HCT116 (cell line): ENCODE results near the gene LIMK2. TPM values are rescaled to one million over a fixed set of nuclear protein-coding genes. Genes with fewer than 3 reads are reported as not detected.

Experiments
- ATAC-seq: fragments of 200-7000 bp; cut with Tn5 transposase; 2 replicates; pipeline ENCODE4 v1.9.1; 2020; ENCODE audit warnings: mild to moderate bottlenecking, moderate library complexity
- BruUV-seq: library from RNA; stranded (reverse); fragments of 400-500 nt; replicated peaks from 2 replicates; lab custom pipeline; 2021; lab: Mats Ljungman, UMichigan
- CTCF ChIA-PET: fragments of 300-600 bp; sonication (Branson Sonifier 250); formaldehyde crosslinking; loops from one replicate; lab custom pipeline; 2021; ENCODE audit warnings: antibody characterized with exemption; lab: Charles Lee
- POLR2A ChIA-PET: fragments of 300-600, 350-600 bp; sonication (Branson Sonifier 250); formaldehyde crosslinking; loops from one replicate; lab custom pipeline; 2021; ENCODE audit warnings: antibody characterized with exemption; lab: Charles Lee
- RAD21 ChIA-PET, 2 experiments: fragments of 300-600 bp; sonication (Branson Sonifier 250); formaldehyde crosslinking; loops; one replicate each; lab custom pipeline; 2023; ENCODE audit warnings: low total read pairs in 2 of 2; ENCODE audit not compliant: uncharacterized antibody in 2 of 2, unreplicated experiment in 2 of 2, low non-redundant PET in 1 of 2; lab: Charles Lee
- DNase-seq: peaks from one replicate; pipeline ENCODE4 v3.0.0-alpha.2; 2010; ENCODE audit warnings: low read depth, low spot score
- H2AFZ ChIP-seq: fragments of 200-600 bp; shearing (Covaris generic), sonication (generic); 2 replicates; pipeline ENCODE4 v1.6.1; 2017; ENCODE audit warnings: low read depth, mixed run types, mixed read lengths, antibody characterized with exemption, low read length; ENCODE audit not compliant: poor library complexity, severe bottlenecking
- H3K27ac ChIP-seq: 2 replicates; pipeline ENCODE4 v1.5.1; 2012; ENCODE audit warnings: low read depth, low read length
- H3K27me3 ChIP-seq: fragments of 200-600 bp; sonication (generic); 2 replicates; pipeline ENCODE4 v1.6.1; 2016; ENCODE audit warnings: mixed run types, low read length, mixed read lengths; ENCODE audit not compliant: insufficient read depth
- H3K36me3 ChIP-seq, 2 experiments: fragments of 200-500 bp in 1 of 2; fragments of 200-600 bp in 1 of 2; sonication (Bioruptor generic) in 1 of 2; sonication (generic) in 1 of 2; 2 replicates each; pipeline versions ENCODE4 v1.5.1 to v1.6.1; 2014 to 2016; ENCODE audit warnings: low read length in 2 of 2, inconsistent platforms in 1 of 2, mixed read lengths in 1 of 2, mixed run types in 1 of 2; ENCODE audit not compliant: insufficient read depth in 2 of 2, control insufficient read depth in 1 of 2
- H3K4me1 ChIP-seq, 2 experiments: fragments of 200-600 bp in 1 of 2; sonication (generic) in 1 of 2; 2 replicates each; pipeline versions ENCODE4 v1.5.1 to v1.6.1; 2012 to 2017; ENCODE audit warnings: low read length in 2 of 2, inconsistent platforms in 1 of 2, mild to moderate bottlenecking in 1 of 2, mixed read lengths in 1 of 2, mixed run types in 1 of 2, moderate library complexity in 1 of 2; ENCODE audit not compliant: insufficient read depth in 2 of 2, control insufficient read depth in 1 of 2
- H3K4me2 ChIP-seq: fragments of 200-600 bp; sonication (generic); 2 replicates; pipeline ENCODE4 v1.6.1; 2017; ENCODE audit warnings: mixed run types, low read length, mixed read lengths
- H3K4me3 ChIP-seq, 2 experiments: fragments of 200-600 bp in 1 of 2; sonication (generic) in 1 of 2; replicated peaks in 1 of 2; 2 replicates each; pipeline ENCODE4 v1.5.1; 2011 to 2016; ENCODE audit warnings: low read length in 2 of 2, control low read depth in 1 of 2, low read depth in 1 of 2, mild to moderate bottlenecking in 1 of 2, mixed read lengths in 1 of 2, mixed run types in 1 of 2
- H3K79me2 ChIP-seq: fragments of 200-600 bp; sonication (generic); 2 replicates; pipeline ENCODE4 v1.6.1; 2017; ENCODE audit warnings: mild to moderate bottlenecking, mixed run types, low read length, moderate library complexity, mixed read lengths; ENCODE audit not compliant: insufficient read depth
- H3K9ac ChIP-seq: fragments of 200-600 bp; sonication (generic); 2 replicates; pipeline ENCODE4 v1.6.1; 2016; ENCODE audit warnings: low read length, mixed read lengths
- H3K9me2 ChIP-seq: fragments of 200-600 bp; sonication (generic), shearing (Covaris generic); 2 replicates; pipeline ENCODE4 v1.6.1; 2017; ENCODE audit warnings: mixed run types, mild to moderate bottlenecking, moderate library complexity; ENCODE audit not compliant: insufficient read depth
- H3K9me3 ChIP-seq, 2 experiments: fragments of 200-500 bp in 1 of 2; fragments of 200-600 bp in 1 of 2; sonication (Bioruptor generic) in 1 of 2; sonication (generic) in 1 of 2; 2 replicates each; pipeline ENCODE4 v1.6.1; 2014 to 2017; ENCODE audit warnings: low read length in 2 of 2, mixed read lengths in 2 of 2, inconsistent platforms in 1 of 2, low read depth in 1 of 2, mild to moderate bottlenecking in 1 of 2, mixed run types in 1 of 2, moderate library complexity in 1 of 2; ENCODE audit not compliant: control insufficient read depth in 1 of 2, insufficient read depth in 1 of 2
- H4K20me1 ChIP-seq: fragments of 200-600 bp; sonication (generic), shearing (Covaris generic); 2 replicates; pipeline ENCODE4 v1.6.1; 2017; ENCODE audit warnings: mixed run types, mild to moderate bottlenecking, moderate library complexity; ENCODE audit not compliant: insufficient read depth
- REST ChIP-seq: IDR thresholded peaks from 2 replicates; pipeline ENCODE4 v1.6.1; 2012; ENCODE audit warnings: low read depth
- SIN3A ChIP-seq: IDR thresholded peaks from 2 replicates; pipeline ENCODE4 v1.6.1; 2012; ENCODE audit warnings: low read depth
- SRF ChIP-seq: IDR thresholded peaks from 2 replicates; pipeline ENCODE4 v1.6.1; 2012; ENCODE audit warnings: low read depth
- ZFX ChIP-seq: fragments of 450-650 bp; IDR thresholded peaks from 2 replicates; pipeline ENCODE4 v1.6.1; 2017
- intact Hi-C: fragments of 100-400 bp; cut with micrococcal nuclease; formaldehyde crosslinking; loops from 2 replicates; pipeline ENCODE4 v1.10.0; 2022
- total RNA-seq: library from RNA; stranded (reverse); gene quantifications from one replicate; pipeline ENCODE4 v1.2.1, GENCODE V29; 2021; ENCODE audit not compliant: unreplicated experiment

LIMK2 gene
- total RNA-seq, 1 experiment from 2014 or later = 21.9 TPM

- Histone ChIP-seq H3K27me3 (no peaks in the 10 kb centered on the region), H4K20me1 (no peaks in the 10 kb centered on the region), H3K9me3 (no peaks in the 10 kb centered on the region), H3K9me2 (no peaks in the 10 kb centered on the region), H3K4me1 (peaks cover 5 to 12% of the 10 kb centered on the region in 2 experiments; a peak in 3 of 4 replicates), H3K4me2 (no peak overlapping the region), H3K27ac (no peak overlapping the region), H2AFZ (no peak overlapping the region), H3K9ac (no peak overlapping the region), H3K4me3 (no peak overlapping the region), H3K36me3 (peaks cover 0 to 5% of the 10 kb centered on the region in 2 experiments; a peak in 1 of 4 replicates), H3K79me2 (no peaks in the 10 kb centered on the region)
- no peak for TF ChIP-seq REST
- TF ChIP-seq SRF = no peak
- no peak for TF ChIP-seq SIN3A
- no peak for TF ChIP-seq ZFX
- ChIA-PET CTCF (interaction anchor here (1.5 to 2.8 kb wide), 2 partner anchors 10 kb away, joined by 7 to 11 read pairs; no protein-coding TSS in a partner anchor), POLR2A (no interaction called here), RAD21 (no interaction called here)
- ATAC-seq (no peak), DNase-seq (no peak)
- no TSS peak for BruUV-seq
- intact Hi-C loops = no loop called here
Observed at GRCh38 chr22:31282748-31283468, 70.8 kb downstream of the LIMK2 start.
